Erythroblast (primary cell): Measurements from ENCODE around the gene GLIS1.

Experiments
- GATA1 ChIP-seq: IDR thresholded peaks from 2 replicates; pipeline ENCODE4 v1.6.1; 2011; ENCODE audit warnings: low read depth, mild to moderate bottlenecking, control low read depth, low read length, moderate library complexity
- POLR2A ChIP-seq: IDR thresholded peaks from 2 replicates; pipeline ENCODE4 v1.6.1; 2011; ENCODE audit warnings: mild to moderate bottlenecking, low read length

- TF ChIP-seq POLR2A (no peak), GATA1 (no peak)
Measured at GRCh38 chr1:53656747-53657530, 82.0 kb downstream of the GLIS1 start.
